IMR-90 (cell line): ENCODE results near the gene SRC. TPM values are rescaled to one million over a fixed set of nuclear protein-coding genes. Genes with fewer than 3 reads are reported as not detected.
A peak's percentile ranks its signal among the peaks of the same experiment; 100 is the strongest.

Experiments
- ATAC-seq: fragments of 200-7000 bp; cut with Tn5 transposase; 2 replicates; pipeline ENCODE4 v1.9.1; 2020; ENCODE audit warnings: low read depth, mild to moderate bottlenecking, moderate library complexity
- BruUV-seq: library from RNA; stranded (reverse); fragments of 400-500 nt; replicated peaks from 2 replicates; lab custom pipeline; 2021; lab: Mats Ljungman, UMichigan
- CTCF ChIA-PET: fragments of 300-600 bp; formaldehyde crosslinking; extraction: SDS; loops from one replicate; lab custom pipeline; 2021; ENCODE audit warnings: antibody characterized with exemption; lab: Yijun Ruan, JAX
- POLR2A ChIA-PET: fragments of 300-600 bp; sonication (Branson Sonifier 250); formaldehyde crosslinking; loops from one replicate; lab custom pipeline; 2022; ENCODE audit warnings: antibody characterized with exemption; ENCODE audit not compliant: unreplicated experiment; lab: Charles Lee
- DNase-seq: peaks from one replicate; pipeline ENCODE4 v3.0.0; 2013
- H2AFZ ChIP-seq: replicated peaks from 2 replicates; pipeline ENCODE3; 2013; ENCODE audit warnings: low read length, mild to moderate bottlenecking; ENCODE audit not compliant: poor library complexity
- H2AK5ac ChIP-seq: 2 replicates; pipeline ENCODE4 v1.6.1; 2013; ENCODE audit warnings: low read depth, low read length, inconsistent platforms
- H2AK9ac ChIP-seq: replicated peaks from 2 replicates; pipeline ENCODE3; 2013; ENCODE audit warnings: mild to moderate bottlenecking, low read depth, low read length, moderate library complexity; ENCODE audit not compliant: poor library complexity
- H2BK120ac ChIP-seq: 2 replicates; pipeline ENCODE4 v1.6.1; 2013; ENCODE audit warnings: low read depth, low read length, inconsistent platforms
- H2BK15ac ChIP-seq: 3 replicates; pipeline ENCODE4 v1.6.1; 2013; ENCODE audit warnings: low read depth, low read length, inconsistent platforms
- H2BK20ac ChIP-seq: 2 replicates; pipeline ENCODE4 v1.6.1; 2013; ENCODE audit warnings: low read depth, mild to moderate bottlenecking, inconsistent platforms, low read length, moderate library complexity
- H2BK5ac ChIP-seq: 2 replicates; pipeline ENCODE4 v1.6.1; 2013; ENCODE audit warnings: mild to moderate bottlenecking, low read depth, low read length, inconsistent platforms; ENCODE audit not compliant: poor library complexity, severe bottlenecking
- H3K14ac ChIP-seq: replicated peaks from 2 replicates; pipeline ENCODE4 v1.6.1; 2013; ENCODE audit warnings: low read depth, low read length, inconsistent platforms
- H3K18ac ChIP-seq: 2 replicates; pipeline ENCODE4 v1.6.1; 2013; ENCODE audit warnings: low read depth, low read length, control low read depth
- H3K23ac ChIP-seq: 2 replicates; pipeline ENCODE4 v1.6.1; 2013; ENCODE audit warnings: low read depth, low read length, inconsistent platforms
- H3K27ac ChIP-seq: 2 replicates; pipeline ENCODE4 v1.5.1; 2013; ENCODE audit warnings: mild to moderate bottlenecking, control low read depth, low read length; ENCODE audit not compliant: insufficient read depth
- H3K27me3 ChIP-seq: 2 replicates; pipeline ENCODE4 v1.6.1; 2013; ENCODE audit warnings: low read length; ENCODE audit not compliant: control insufficient read depth, insufficient read depth
- H3K36me3 ChIP-seq: 2 replicates; pipeline ENCODE4 v1.6.1; 2013; ENCODE audit warnings: low read length, mixed read lengths; ENCODE audit not compliant: control insufficient read depth, insufficient read depth
- H3K4ac ChIP-seq: 2 replicates; pipeline ENCODE4 v1.6.1; 2013; ENCODE audit warnings: low read depth, low read length, inconsistent platforms
- H3K4me1 ChIP-seq: 2 replicates; pipeline ENCODE4 v1.6.1; 2013; ENCODE audit warnings: low read length, mixed read lengths; ENCODE audit not compliant: control insufficient read depth, insufficient read depth
- H3K4me2 ChIP-seq: 2 replicates; pipeline ENCODE4 v1.6.1; 2013; ENCODE audit warnings: low read depth, mild to moderate bottlenecking, control low read depth, low read length, moderate library complexity
- H3K4me3 ChIP-seq: 2 replicates; pipeline ENCODE4 v1.5.1; 2013; ENCODE audit warnings: low read depth, mild to moderate bottlenecking, control low read depth, low read length, moderate library complexity; ENCODE audit not compliant: insufficient read depth
- H3K56ac ChIP-seq: 2 replicates; pipeline ENCODE4 v1.6.1; 2013; ENCODE audit warnings: low read length, inconsistent platforms; ENCODE audit not compliant: insufficient read depth; ENCODE audit errors: extremely low read depth
- H3K79me1 ChIP-seq, 2 experiments: 2 replicates each; pipeline ENCODE4 v1.6.1; 2013; ENCODE audit warnings: low read length in 2 of 2, inconsistent platforms in 1 of 2, low read depth in 1 of 2
- H3K9ac ChIP-seq: 2 replicates; pipeline ENCODE4 v1.6.1; 2013; ENCODE audit warnings: low read depth, low read length, control low read depth
- H3K9me1 ChIP-seq: 2 replicates; pipeline ENCODE4 v1.6.1; 2013; ENCODE audit warnings: low read length, inconsistent platforms; ENCODE audit not compliant: insufficient read depth
- H3K9me3 ChIP-seq: 2 replicates; pipeline ENCODE4 v1.6.1; 2013; ENCODE audit warnings: low read length; ENCODE audit not compliant: control insufficient read depth, insufficient read depth
- H4K20me1 ChIP-seq: 2 replicates; pipeline ENCODE4 v1.6.1; 2013; ENCODE audit warnings: low read length, inconsistent platforms; ENCODE audit not compliant: insufficient read depth
- H4K5ac ChIP-seq: 2 replicates; pipeline ENCODE4 v1.6.1; 2013; ENCODE audit warnings: mild to moderate bottlenecking, low read depth, low read length, control low read depth
- H4K8ac ChIP-seq, 2 experiments: 2 replicates each; pipeline ENCODE4 v1.6.1; 2013; ENCODE audit warnings: low read depth in 2 of 2, low read length in 2 of 2, control low read depth in 1 of 2, inconsistent platforms in 1 of 2
- H4K91ac ChIP-seq: 2 replicates; pipeline ENCODE4 v1.6.1; 2013; ENCODE audit warnings: low read depth, low read length, inconsistent platforms; ENCODE audit not compliant: insufficient read depth
- BHLHE40 ChIP-seq: fragments of 150-350 bp; IDR thresholded peaks from 2 replicates; pipeline ENCODE4 v1.6.1; 2016; ENCODE audit warnings: mild to moderate bottlenecking, low read depth, low read length
- CEBPB ChIP-seq: IDR thresholded peaks from 2 replicates; pipeline ENCODE4 v1.6.1; 2012; ENCODE audit warnings: low read depth, low read length, improper control_type of control experiment
- ELK1 ChIP-seq: fragments of 150-350 bp; IDR thresholded peaks from 2 replicates; pipeline ENCODE4 v1.6.1; 2016; ENCODE audit warnings: low read depth, mild to moderate bottlenecking, low read length, moderate library complexity, borderline replicate concordance
- FOS ChIP-seq: fragments of 150-350 bp; IDR thresholded peaks from 2 replicates; pipeline ENCODE4 v1.6.1; 2016; ENCODE audit warnings: low read depth, low read length
- MAFK ChIP-seq: IDR thresholded peaks from 2 replicates; pipeline ENCODE4 v1.6.1; 2012; ENCODE audit warnings: low read depth, low read length, improper control_type of control experiment
- MXI1 ChIP-seq: IDR thresholded peaks from 2 replicates; pipeline ENCODE4 v1.6.1; 2012; ENCODE audit warnings: low read depth, mild to moderate bottlenecking, low read length, moderate library complexity, borderline replicate concordance
- NFE2L2 ChIP-seq: fragments of 150-350 bp; IDR thresholded peaks from 2 replicates; pipeline ENCODE4 v1.6.1; 2016; ENCODE audit warnings: low read depth, mild to moderate bottlenecking, low read length
- POLR2A ChIP-seq: IDR thresholded peaks from 2 replicates; pipeline ENCODE4 v1.6.1; 2012; ENCODE audit warnings: mild to moderate bottlenecking, low read depth, low read length
- RAD21 ChIP-seq: IDR thresholded peaks from 2 replicates; pipeline ENCODE4 v1.6.1; 2012; ENCODE audit warnings: low read length, improper control_type of control experiment
- RCOR1 ChIP-seq: IDR thresholded peaks from 2 replicates; pipeline ENCODE4 v1.6.1; 2012; ENCODE audit warnings: mild to moderate bottlenecking, low read length, improper control_type of control experiment; ENCODE audit not compliant: insufficient replicate concordance
- RFX5 ChIP-seq: IDR thresholded peaks from 2 replicates; pipeline ENCODE4 v1.8.0; 2012; ENCODE audit warnings: low read depth, mild to moderate bottlenecking, low read length, moderate library complexity
- SMC3 ChIP-seq: fragments of 150-350 bp; IDR thresholded peaks from 2 replicates; pipeline ENCODE4 v1.6.1; 2016; ENCODE audit warnings: low read depth, mild to moderate bottlenecking, antibody characterized with exemption, low read length, moderate library complexity
- WGBS, 2 experiments: methylation state at CpG; one replicate each; pipeline versions ENCODE4 v1.1.5 to v1.1.7; 2013; ENCODE audit warnings: missing lambda C conversion rate in 2 of 2; ENCODE audit not compliant: insufficient read length in 1 of 2; ENCODE audit errors: extremely low coverage in 2 of 2; 5-methylcytosine and 5-hydroxymethylcytosine counted together
- dilution Hi-C: fragments of 300-500 bp; cut with HindIII; formaldehyde crosslinking; loops from one replicate; pipeline ENCODE4 v1.14.3; 2018; ENCODE audit warnings: low sequenced_read_pairs; ENCODE audit not compliant: unreplicated experiment
- in situ Hi-C: fragments of 300-500 bp; cut with MboI; formaldehyde crosslinking; loops from 3 replicates; pipeline ENCODE4 v1.14.3; 2019; ENCODE audit warnings: low sequenced_read_pairs, inconsistent platforms, mixed read lengths
- intact Hi-C: fragments of 100-400 bp; cut with micrococcal nuclease; formaldehyde crosslinking; loops from 2 replicates; pipeline ENCODE4 v1.10.0; 2022
- polyA plus RNA-seq, 3 experiments: library from polyadenylated mRNA; depleted of rRNA; stranded (reverse); fragments of >200 nt; gene quantifications; 2 replicates each; pipeline ENCODE4 v1.2.3, GENCODE V29; 2012; ENCODE audit warnings: low replicate concordance in 1 of 3
- total RNA-seq: library from RNA; depleted of rRNA; stranded (reverse); fragments of >200 nt; gene quantifications from 2 replicates; pipeline ENCODE4 v1.2.3, GENCODE V29; 2012
- TF ChIP-seq, protein P1 (sequence below): conservative IDR thresholded peaks from 2 replicates; pipeline ENCODE4 v1.5.1; 2012; ENCODE audit warnings: mild to moderate bottlenecking, low read depth, low read length, improper control_type of control experiment

Gene SRC
- total and polyA plus RNA-seq, 2 of the 4 experiments (the other 2 are of a cell fraction) = 7.0 to 24.2 TPM

DNA sequence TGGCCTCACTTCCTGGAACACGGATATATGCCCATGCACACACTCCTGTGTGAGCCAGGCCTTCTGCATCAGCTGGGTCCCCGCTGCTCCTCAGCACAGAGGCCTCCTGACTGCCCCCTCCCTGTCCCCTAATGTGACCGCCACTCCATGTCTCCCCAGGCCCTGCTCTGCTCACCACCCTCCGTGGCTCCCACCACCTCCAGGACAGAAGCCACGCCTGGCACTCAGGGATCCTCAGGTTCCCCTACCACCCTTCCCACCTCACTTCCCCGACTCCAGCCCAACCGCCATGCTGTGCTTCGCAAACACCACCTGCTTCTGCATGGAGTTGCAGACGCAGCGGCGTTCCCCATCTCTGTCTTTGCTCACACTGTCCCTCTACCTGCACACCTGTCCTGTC is 4.3 kb upstream of the SRC start:
- Histone ChIP-seq H3K9ac (no peak overlapping the region), H3K4me1 (peaks cover 3% of the 10 kb centered on the region), H3K23ac (no peak overlapping the region), H3K27ac (no peak overlapping the region), H4K20me1 (no peaks in the 10 kb centered on the region), H3K9me3 (no peaks in the 10 kb centered on the region), H3K9me1 (peaks cover 8% of the 10 kb centered on the region), H3K14ac (no peak overlapping the region), H4K8ac (no peak overlapping the region), H3K4me3 (no peak overlapping the region), H3K4ac (no peak overlapping the region), H3K36me3 (no peaks in the 10 kb centered on the region), H2BK20ac (no peak overlapping the region), H3K56ac (no peak overlapping the region), H2BK5ac (no peak overlapping the region), H2AK9ac (peak overlapping the region; percentile 42), H4K91ac (no peak overlapping the region), H3K79me1 (peaks cover 0 to 10% of the 10 kb centered on the region in 2 experiments; a peak in 2 of 4 replicates), H2BK15ac (no peak overlapping the region), H3K4me2 (no peak overlapping the region), H4K5ac (no peak overlapping the region), H3K27me3 (no peaks in the 10 kb centered on the region), H2BK120ac (no peak overlapping the region), H2AFZ (no peak overlapping the region), H3K18ac (no peak overlapping the region), H2AK5ac (no peak overlapping the region)
- CTCF ChIA-PET = no interaction called here
- intact Hi-C loops = no loop called here
- ATAC-seq = no peak
- DNase-seq = no peak
- in situ Hi-C loops = no loop called here
- POLR2A ChIA-PET = no interaction called here
- no peak for TF ChIP-seq BHLHE40
- TF ChIP-seq MAFK = no peak
- TF ChIP-seq RAD21 = no peak
- TF ChIP-seq RFX5 = no peak
- TF ChIP-seq MXI1 = no peak
- no peak for TF ChIP-seq SMC3
- TF ChIP-seq POLR2A = no peak
- TF ChIP-seq FOS = no peak
- no peak for TF ChIP-seq RCOR1
- no peak for TF ChIP-seq CEBPB
- TF ChIP-seq ELK1 = no peak
- no peak for TF ChIP-seq NFE2L2
- TF ChIP-seq, protein P1, sequence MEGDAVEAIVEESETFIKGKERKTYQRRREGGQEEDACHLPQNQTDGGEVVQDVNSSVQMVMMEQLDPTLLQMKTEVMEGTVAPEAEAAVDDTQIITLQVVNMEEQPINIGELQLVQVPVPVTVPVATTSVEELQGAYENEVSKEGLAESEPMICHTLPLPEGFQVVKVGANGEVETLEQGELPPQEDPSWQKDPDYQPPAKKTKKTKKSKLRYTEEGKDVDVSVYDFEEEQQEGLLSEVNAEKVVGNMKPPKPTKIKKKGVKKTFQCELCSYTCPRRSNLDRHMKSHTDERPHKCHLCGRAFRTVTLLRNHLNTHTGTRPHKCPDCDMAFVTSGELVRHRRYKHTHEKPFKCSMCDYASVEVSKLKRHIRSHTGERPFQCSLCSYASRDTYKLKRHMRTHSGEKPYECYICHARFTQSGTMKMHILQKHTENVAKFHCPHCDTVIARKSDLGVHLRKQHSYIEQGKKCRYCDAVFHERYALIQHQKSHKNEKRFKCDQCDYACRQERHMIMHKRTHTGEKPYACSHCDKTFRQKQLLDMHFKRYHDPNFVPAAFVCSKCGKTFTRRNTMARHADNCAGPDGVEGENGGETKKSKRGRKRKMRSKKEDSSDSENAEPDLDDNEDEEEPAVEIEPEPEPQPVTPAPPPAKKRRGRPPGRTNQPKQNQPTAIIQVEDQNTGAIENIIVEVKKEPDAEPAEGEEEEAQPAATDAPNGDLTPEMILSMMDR = no peak
- dilution Hi-C loops = no loop called here
- WGBS, 2 experiments = no CpG with 5 or more reads among the region's 11 CpGs
- no TSS peak for BruUV-seq
